HPDE6-E6E7 (cell line): ENCODE measurements around the gene CAND1.

Source experiments
- DNase-seq: peaks from one replicate; pipeline ENCODE4 v3.0.0; 2011; ENCODE audit warnings: missing footprints; ENCODE audit errors: extremely low spot score

Gene CAND1

GRCh38 chr12:67280572-67280971, 11.4 kb downstream of the CAND1 start:
- no peak for DNase-seq

- no peak for DNase-seq
These were observed 15.4 kb downstream of the CAND1 start for GRCh38 chr12:67284561-67284960.

GRCh38 chr12:67286257-67286656, 17.1 kb downstream of the CAND1 start:
- DNase-seq = no peak

- DNase-seq = no peak
These were observed 18.2 kb downstream of the CAND1 start for GRCh38 chr12:67287311-67287710.

- no peak for DNase-seq
These were observed 19.4 kb downstream of the CAND1 start for GRCh38 chr12:67288561-67288960.

GRCh38 chr12:67290378-67290777, 21.2 kb downstream of the CAND1 start:
- no peak for DNase-seq

GRCh38 chr12:67299526-67299925, 30.4 kb downstream of the CAND1 start:
- no peak for DNase-seq

- no peak for DNase-seq
These were observed 30.8 kb downstream of the CAND1 start for GRCh38 chr12:67299926-67300325.

- DNase-seq = no peak
These were observed 33.0 kb downstream of the CAND1 start for GRCh38 chr12:67302162-67302561.

- no peak for DNase-seq
These were observed 36.4 kb downstream of the CAND1 start for GRCh38 chr12:67305544-67305943.

- DNase-seq = no peak
These were observed 37.6 kb downstream of the CAND1 start for GRCh38 chr12:67306712-67307111.

- DNase-seq = no peak
These were observed 46.5 kb downstream of the CAND1 start for GRCh38 chr12:67315661-67316060.

- no peak for DNase-seq
These were observed 49.6 kb downstream of the CAND1 start for GRCh38 chr12:67318786-67319185.

GRCh38 chr12:67319936-67320335, 50.8 kb downstream of the CAND1 start:
- no peak for DNase-seq

GRCh38 chr12:67320614-67321295, 51.6 kb downstream of the CAND1 start:
- no peak for DNase-seq

- DNase-seq = no peak
These were observed 53.4 kb downstream of the CAND1 start for GRCh38 chr12:67322580-67322979.

GRCh38 chr12:67323007-67323406, 53.8 kb downstream of the CAND1 start:
- no peak for DNase-seq

- DNase-seq = no peak
These were observed 57.5 kb downstream of the CAND1 start for GRCh38 chr12:67326637-67327036.

- DNase-seq = no peak
These were observed 58.3 kb downstream of the CAND1 start for GRCh38 chr12:67327466-67327865.

GRCh38 chr12:67331123-67331522, 62.0 kb downstream of the CAND1 start:
- no peak for DNase-seq

- no peak for DNase-seq
These were observed 62.7 kb downstream of the CAND1 start for GRCh38 chr12:67331828-67332227.

- DNase-seq = no peak
These were observed 64.5 kb downstream of the CAND1 start for GRCh38 chr12:67333649-67334048.

- DNase-seq = no peak
These were observed 69.3 kb downstream of the CAND1 start for GRCh38 chr12:67338426-67338825.

- no peak for DNase-seq
These were observed 70.4 kb downstream of the CAND1 start for GRCh38 chr12:67339530-67339929.
